ENCODE results near the gene FASTKD3. TPM values are rescaled to one million over a fixed set of nuclear protein-coding genes. Genes with fewer than 3 reads are reported as not detected.

Gene FASTKD3
- polyA plus RNA-seq, 1 donor from 2014 or later = 11.2 TPM

- no peaks in the 10 kb centered on the region for H3K27me3 Mint-ChIP-seq
- H3K36me3 Mint-ChIP-seq = peaks cover 9% of the 10 kb centered on the region
- peak overlapping the region; percentile 91 to 97 (median 94) for H3K4me3 Mint-ChIP-seq
Measured at GRCh38 chr5:7869474-7870136, 774 bp upstream of the FASTKD3 start.

GRCh38 chr5:7868427-7868772, 431 bp downstream of the FASTKD3 start:
- Mint-ChIP-seq H3K27ac (peak overlapping the region; percentile 68 to 92 (median 77)), H3K4me3 (peak overlapping the region; percentile 91 to 99 (median 94)), H3K27me3 (no peaks in the 10 kb centered on the region), H3K9me3 (no peaks in the 10 kb centered on the region), H3K36me3 (peaks cover 7% of the 10 kb centered on the region), H3K4me1 (peaks cover 49 to 53% (median 53%) of the 10 kb centered on the region in 3 donors)

More at GRCh38 chr5:7869474-7870136, 774 bp upstream of the FASTKD3 start:
- H3K4me1 Mint-ChIP-seq = peaks cover 55 to 60% (median 55%) of the 10 kb centered on the region in 3 donors
- peak overlapping the region; percentile 68 to 82 (median 75) for H3K27ac Mint-ChIP-seq
- H3K9me3 Mint-ChIP-seq = no peaks in the 10 kb centered on the region

GRCh38 chr5:7867260-7867659, 1.6 kb downstream of the FASTKD3 start:
- Mint-ChIP-seq H3K4me3 (peak overlapping the region in 3 of 4 donors; percentile 8 to 94 (median 91)), H3K9me3 (no peaks in the 10 kb centered on the region), H3K36me3 (peaks cover 11% of the 10 kb centered on the region), H3K27me3 (no peaks in the 10 kb centered on the region), H3K4me1 (peaks cover 40 to 43% (median 43%) of the 10 kb centered on the region in 3 donors), H3K27ac (peak overlapping the region in 1 of 3 donors; percentile 26)

- Mint-ChIP-seq H3K27me3 (no peaks in the 10 kb centered on the region), H3K4me3 (peak overlapping the region in 1 of 4 donors; percentile 94), H3K36me3 (peaks cover 11% of the 10 kb centered on the region), H3K9me3 (no peaks in the 10 kb centered on the region), H3K4me1 (peaks cover 32 to 34% (median 33%) of the 10 kb centered on the region in 3 donors), H3K27ac (no peak overlapping the region)
Measured at GRCh38 chr5:7866196-7866595, 2.6 kb downstream of the FASTKD3 start.

GRCh38 chr5:7857926-7858632, 10.8 kb downstream of the FASTKD3 start:
- H3K4me1 Mint-ChIP-seq = peaks cover 1 to 3% (median 2%) of the 10 kb centered on the region in 3 donors
- H3K9me3 Mint-ChIP-seq = peaks cover 0 to 3% (median 1%) of the 10 kb centered on the region in 3 donors
- H3K36me3 Mint-ChIP-seq = peaks cover 7% of the 10 kb centered on the region
- no peak overlapping the region for H3K27ac Mint-ChIP-seq
- no peaks in the 10 kb centered on the region for H3K27me3 Mint-ChIP-seq
- H3K4me3 Mint-ChIP-seq = no peak overlapping the region

GRCh38 chr5:7857361-7857760, 11.5 kb downstream of the FASTKD3 start:
- peaks cover 0 to 4% (median 1%) of the 10 kb centered on the region in 3 donors for H3K9me3 Mint-ChIP-seq
- H3K4me3 Mint-ChIP-seq = no peak overlapping the region
- peaks cover 2% of the 10 kb centered on the region for H3K36me3 Mint-ChIP-seq
- H3K4me1 Mint-ChIP-seq = peaks cover 4 to 10% (median 6%) of the 10 kb centered on the region in 3 donors
- H3K27ac Mint-ChIP-seq = no peak overlapping the region
- peaks cover 2% of the 10 kb centered on the region for H3K27me3 Mint-ChIP-seq

GRCh38 chr5:7856855-7857254, 12.0 kb downstream of the FASTKD3 start:
- Mint-ChIP-seq H3K36me3 (peaks cover 2% of the 10 kb centered on the region), H3K27me3 (peaks cover 3% of the 10 kb centered on the region), H3K9me3 (peaks cover 0 to 4% (median 3%) of the 10 kb centered on the region in 3 donors), H3K4me3 (peak overlapping the region in 1 of 4 donors; percentile 40), H3K4me1 (peaks cover 4 to 10% (median 7%) of the 10 kb centered on the region in 3 donors), H3K27ac (no peak overlapping the region)

GRCh38 chr5:7855611-7856010, 13.2 kb downstream of the FASTKD3 start:
- Mint-ChIP-seq H3K27ac (no peak overlapping the region), H3K27me3 (peaks cover 8% of the 10 kb centered on the region), H3K36me3 (peaks cover 2% of the 10 kb centered on the region), H3K9me3 (peaks cover 0 to 5% (median 4%) of the 10 kb centered on the region in 3 donors), H3K4me3 (no peak overlapping the region), H3K4me1 (peaks cover 4 to 10% (median 9%) of the 10 kb centered on the region in 3 donors)

- peaks cover 22% of the 10 kb centered on the region for H3K27me3 Mint-ChIP-seq
- no peak overlapping the region for H3K27ac Mint-ChIP-seq
- H3K36me3 Mint-ChIP-seq = peaks cover 2% of the 10 kb centered on the region
- H3K9me3 Mint-ChIP-seq = peaks cover 0 to 5% (median 4%) of the 10 kb centered on the region in 3 donors
- H3K4me1 Mint-ChIP-seq = peaks cover 9 to 10% (median 9%) of the 10 kb centered on the region in 3 donors
- peak overlapping the region in 2 of 4 donors; percentile 28 to 73 for H3K4me3 Mint-ChIP-seq
Measured at GRCh38 chr5:7852988-7853387, 15.8 kb downstream of the FASTKD3 start.

GRCh38 chr5:7852542-7852941, 16.3 kb downstream of the FASTKD3 start:
- peaks cover 0 to 5% (median 4%) of the 10 kb centered on the region in 3 donors for H3K9me3 Mint-ChIP-seq
- H3K27ac Mint-ChIP-seq = no peak overlapping the region
- peak overlapping the region in 2 of 4 donors; percentile 59 to 74 for H3K4me3 Mint-ChIP-seq
- H3K36me3 Mint-ChIP-seq = peaks cover 2% of the 10 kb centered on the region
- peaks cover 9 to 10% (median 9%) of the 10 kb centered on the region in 3 donors for H3K4me1 Mint-ChIP-seq
- H3K27me3 Mint-ChIP-seq = peaks cover 22% of the 10 kb centered on the region

GRCh38 chr5:7851617-7852289, 17.1 kb downstream of the FASTKD3 start:
- H3K4me3 Mint-ChIP-seq = peak overlapping the region; percentile 1 to 74 (median 44)
- H3K9me3 Mint-ChIP-seq = peaks cover 0 to 5% (median 4%) of the 10 kb centered on the region in 3 donors
- H3K4me1 Mint-ChIP-seq = peaks cover 9 to 10% (median 9%) of the 10 kb centered on the region in 3 donors
- H3K27ac Mint-ChIP-seq = no peak overlapping the region
- H3K36me3 Mint-ChIP-seq = peaks cover 2% of the 10 kb centered on the region
- H3K27me3 Mint-ChIP-seq = peaks cover 22% of the 10 kb centered on the region

GRCh38 chr5:7851240-7851592, 17.6 kb downstream of the FASTKD3 start:
- Mint-ChIP-seq H3K27me3 (peaks cover 22% of the 10 kb centered on the region), H3K9me3 (peaks cover 0 to 5% (median 4%) of the 10 kb centered on the region in 3 donors), H3K4me1 (peaks cover 9 to 10% (median 9%) of the 10 kb centered on the region in 3 donors), H3K36me3 (peaks cover 2% of the 10 kb centered on the region), H3K4me3 (peak overlapping the region; percentile 59 to 92 (median 82)), H3K27ac (no peak overlapping the region)

GRCh38 chr5:7850395-7851239, 18.2 kb downstream of the FASTKD3 start, which contains the start of gene CFAP90:
TSS of gene CFAP90 (minus strand) at chr5:7851133. CDS start at chr5:7851021, 112 bp downstream.
- Mint-ChIP-seq H3K27me3 (peaks cover 22% of the 10 kb centered on the region), H3K9me3 (peaks cover 0 to 5% (median 4%) of the 10 kb centered on the region in 3 donors), H3K4me3 (peak within 1 kb of the TSS; percentile 71 to 92 (median 82)), H3K36me3 (peaks cover 2% of the 10 kb centered on the region), H3K27ac (no peak within 1 kb of the TSS), H3K4me1 (peaks cover 9 to 10% (median 9%) of the 10 kb centered on the region in 3 donors)
